Tibial artery (tissue), 4 donors: ENCODE measurements around the gene IFT122.

Source experiments
- DNase-seq, 2 donors: peaks; one replicate each; pipeline ENCODE4 v3.0.0-alpha.2; 2019
- H3K27ac ChIP-seq, 2 donors: fragments of 200-600 bp; sonication (generic) in 1 of 2; 1 replicate in 1 of 2; 2 replicates in 1 of 2; pipeline ENCODE4 v1.5.1; 2018 to 2019; ENCODE audit warnings: mild to moderate bottlenecking in 1 of 2
- H3K27me3 ChIP-seq, 2 donors: fragments of 200-600 bp; sonication (generic) in 1 of 2; one replicate each; pipeline versions ENCODE4 v1.5.1 to v1.6.0; 2016 to 2019
- H3K36me3 ChIP-seq, 3 donors: fragments of 200-600 bp; sonication (generic) in 2 of 3; one replicate each; pipeline ENCODE4 v1.5.1; 2016 to 2019; ENCODE audit warnings: mild to moderate bottlenecking in 2 of 3
- H3K4me1 ChIP-seq, 4 donors: fragments of 200-600 bp; sonication (generic) in 2 of 4; 1 replicate in 3 of 4; 2 replicates in 1 of 4; pipeline ENCODE4 v1.5.1; 2016 to 2019
- H3K4me3 ChIP-seq, 2 donors: fragments of 200-600 bp; sonication (generic) in 1 of 2; 1 replicate in 1 of 2; 2 replicates in 1 of 2; pipeline ENCODE4 v1.5.1; 2018 to 2019; ENCODE audit warnings: mild to moderate bottlenecking in 2 of 2
- H3K9me3 ChIP-seq, 3 donors: fragments of 200-600 bp; sonication (generic) in 1 of 3; one replicate each; pipeline ENCODE4 v1.5.1; 2016 to 2019
- CTCF ChIP-seq, 2 experiments: fragments of 200-600 bp in 1 of 2; fragments of 450-650 bp in 1 of 2; IDR thresholded peaks; one replicate each; pipeline ENCODE4 v1.5.1; 2017 to 2019; ENCODE audit warnings: antibody characterized with exemption in 2 of 2, mild to moderate bottlenecking in 1 of 2, moderate library complexity in 1 of 2
- intact Hi-C: fragments of 100-400 bp; cut with DNase I; formaldehyde crosslinking; loops from one replicate; pipeline ENCODE4 v1.15.0; 2023; ENCODE audit warnings: low total_unique reads

Gene IFT122

DNA sequence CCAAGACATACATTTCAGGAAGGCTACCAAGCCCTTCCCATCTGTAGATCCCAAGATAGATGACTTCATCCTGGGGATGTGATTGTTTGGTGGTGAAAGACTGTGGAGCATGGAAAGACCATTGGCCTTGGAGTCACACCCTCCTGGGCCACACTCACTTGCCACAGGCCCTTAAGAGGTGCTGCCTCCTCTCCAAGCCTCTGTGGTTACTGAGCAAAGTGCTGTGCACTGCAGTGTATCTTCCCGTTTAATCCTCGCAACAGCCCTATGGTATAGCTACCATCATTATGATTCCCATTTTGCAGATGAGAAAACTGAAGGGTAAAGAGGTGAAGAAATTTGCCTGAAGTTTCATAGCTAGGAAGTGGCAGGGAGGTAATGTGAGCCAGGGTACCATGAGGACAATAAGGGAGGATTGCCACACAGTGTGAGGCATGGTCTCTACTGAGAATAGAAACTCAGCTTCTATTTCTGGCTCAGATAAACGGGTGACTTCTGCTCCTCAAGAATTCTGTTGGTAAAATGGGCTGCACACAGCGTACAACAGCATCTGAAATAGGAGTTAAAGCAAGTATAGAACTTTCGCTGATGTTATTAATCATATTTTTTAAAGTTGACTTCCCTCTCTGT, 64.6 kb downstream of the IFT122 start:
- Histone ChIP-seq H3K27me3 (no peaks in the 10 kb centered on the region), H3K4me3 (no peak overlapping the region), H3K9me3 (no peaks in the 10 kb centered on the region), H3K27ac (peak overlapping the region; percentile 16 to 30), H3K4me1 (peaks cover 0 to 22% (median 8%) of the 10 kb centered on the region in 4 donors), H3K36me3 (peaks cover 7 to 92% (median 44%) of the 10 kb centered on the region in 3 donors)
- intact Hi-C loops, result no loop called here
- TF ChIP-seq CTCF (IDR thresholded peaks at IDR 0.05), result no peak
- no peak for DNase-seq

GRCh38 chr3:129505341-129505740, 65.3 kb downstream of the IFT122 start:
- H3K4me1 ChIP-seq, result peaks cover 0 to 22% (median 8%) of the 10 kb centered on the region in 4 donors
- no peak for DNase-seq
- H3K36me3 ChIP-seq, result peaks cover 1 to 92% (median 38%) of the 10 kb centered on the region in 3 donors
- no peaks in the 10 kb centered on the region for H3K9me3 ChIP-seq
- no peak for TF ChIP-seq CTCF (IDR thresholded peaks at IDR 0.05)
- intact Hi-C loops, result no loop called here
- H3K27ac ChIP-seq, result peak overlapping the region; percentile 16 to 30
- H3K4me3 ChIP-seq, result no peak overlapping the region
- H3K27me3 ChIP-seq, result no peaks in the 10 kb centered on the region

- Histone ChIP-seq H3K4me3 (no peak overlapping the region), H3K36me3 (peaks cover 0 to 93% (median 36%) of the 10 kb centered on the region in 3 donors), H3K27me3 (no peaks in the 10 kb centered on the region), H3K4me1 (peaks cover 0 to 22% (median 8%) of the 10 kb centered on the region in 4 donors), H3K27ac (no peak overlapping the region), H3K9me3 (no peaks in the 10 kb centered on the region)
- intact Hi-C loops, result no loop called here
- TF ChIP-seq CTCF (IDR thresholded peaks at IDR 0.05), result no peak
- no peak for DNase-seq
These were observed 66.3 kb downstream of the IFT122 start for GRCh38 chr3:129506231-129506742.

DNA sequence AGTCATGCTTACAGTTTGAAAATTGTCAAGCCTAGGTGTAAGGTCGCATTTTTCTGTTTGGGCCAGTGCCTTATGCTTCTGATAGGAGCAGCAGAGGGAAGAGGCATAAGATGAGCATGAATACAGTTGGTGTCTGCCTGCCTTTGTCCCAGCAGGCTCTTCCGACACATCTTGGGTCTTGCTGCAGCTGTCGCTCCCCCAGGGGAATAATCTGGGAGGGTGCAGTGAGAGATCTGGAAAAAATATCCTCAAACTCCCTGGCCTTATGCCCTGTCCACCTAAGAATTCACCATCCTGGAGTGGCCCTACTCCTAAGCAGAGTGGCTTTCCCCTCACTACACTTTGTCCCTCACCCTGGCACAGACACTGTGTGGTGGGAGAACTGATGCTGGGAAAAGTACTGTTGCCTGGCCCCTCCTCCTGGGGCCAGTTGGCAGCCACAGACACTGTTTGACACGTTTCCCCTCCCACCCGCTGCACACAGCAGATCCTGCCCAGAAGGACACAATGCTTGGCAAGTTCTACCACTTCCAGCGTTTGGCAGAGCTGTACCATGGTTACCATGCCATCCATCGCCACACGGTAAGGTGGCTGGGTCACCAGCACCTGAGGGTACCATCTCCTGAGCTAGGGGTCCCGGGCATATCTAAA, 67.3 kb downstream of the IFT122 start:
- Histone ChIP-seq H3K36me3 (peaks cover 2 to 93% (median 38%) of the 10 kb centered on the region in 3 donors), H3K27me3 (no peaks in the 10 kb centered on the region), H3K27ac (no peak overlapping the region), H3K9me3 (no peaks in the 10 kb centered on the region), H3K4me1 (peaks cover 0 to 22% (median 8%) of the 10 kb centered on the region in 4 donors), H3K4me3 (no peak overlapping the region)
- DNase-seq, result peak in 1 of 2 donors; percentile 28
- intact Hi-C loops, result no loop called here
- no peak for TF ChIP-seq CTCF (IDR thresholded peaks at IDR 0.05)

DNA sequence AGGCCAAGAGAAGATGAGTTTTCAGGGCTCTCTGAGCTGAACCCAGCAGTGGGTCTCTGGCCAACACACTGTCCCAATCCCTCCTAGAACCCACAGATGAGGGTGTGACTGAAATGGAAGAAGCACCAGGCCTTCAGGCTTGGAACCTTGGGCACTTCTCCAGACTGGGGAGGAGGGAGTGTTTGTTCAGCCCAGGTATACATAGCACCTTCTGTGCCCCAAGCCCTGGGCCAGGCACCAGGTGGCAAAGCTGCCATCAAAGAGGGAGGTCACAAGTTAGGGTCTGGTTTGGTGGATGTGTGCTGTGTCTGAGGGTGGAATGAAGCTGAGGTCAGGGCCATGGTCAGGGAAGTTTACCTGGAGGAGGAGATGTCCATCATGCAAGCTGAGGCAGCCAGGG, 72.6 kb downstream of the IFT122 start:
- TF ChIP-seq CTCF (IDR thresholded peaks at IDR 0.05), result no peak
- Histone ChIP-seq H3K36me3 (peaks cover 4 to 92% (median 50%) of the 10 kb centered on the region in 3 donors), H3K4me3 (no peak overlapping the region), H3K4me1 (peaks cover 0 to 2% (median under 1%) of the 10 kb centered on the region in 4 donors), H3K27me3 (no peaks in the 10 kb centered on the region), H3K27ac (no peak overlapping the region), H3K9me3 (no peaks in the 10 kb centered on the region)
- no peak for DNase-seq
- intact Hi-C loops, result no loop called here
